Transverse colon (tissue), 4 donors: ENCODE data around the gene KNDC1. TPM values are rescaled to one million over a fixed set of nuclear protein-coding genes. Genes with fewer than 3 reads are reported as not detected.
A peak's percentile ranks its signal among the peaks of the same experiment; 100 is the strongest.

ENCODE experiments used
- DNase-seq: peaks from one replicate; pipeline ENCODE4 v3.0.0-alpha.2; 2019
- H3K27ac ChIP-seq, 4 donors: fragments of 200-600 bp; sonication (generic); 2 replicates each; pipeline ENCODE4 v1.5.1; 2016 to 2018; ENCODE audit warnings: inconsistent platforms in 4 of 4
- H3K27me3 ChIP-seq: fragments of 200-600 bp; sonication (generic); 2 replicates; pipeline ENCODE4 v1.5.1; 2017; ENCODE audit warnings: inconsistent platforms
- H3K36me3 ChIP-seq, 4 donors: fragments of 200-600 bp; sonication (generic); 2 replicates each; pipeline ENCODE4 v1.5.1; 2017 to 2019; ENCODE audit warnings: inconsistent platforms in 4 of 4
- H3K4me1 ChIP-seq, 4 donors: fragments of 200-600 bp; sonication (generic); 2 replicates each; pipeline ENCODE4 v1.5.1; 2017 to 2020; ENCODE audit warnings: inconsistent platforms in 4 of 4
- H3K4me3 ChIP-seq, 4 donors: fragments of 200-600 bp; sonication (generic); 1 replicate in 1 of 4; 2 replicates in 3 of 4; pipeline versions ENCODE4 v1.5.1 to v1.6.1; 2017 to 2019; ENCODE audit warnings: inconsistent platforms in 4 of 4
- H3K9me3 ChIP-seq, 2 donors: fragments of 200-600 bp; sonication (generic); 2 replicates each; pipeline ENCODE4 v1.5.1; 2017 to 2019; ENCODE audit warnings: inconsistent platforms in 2 of 2
- CTCF ChIP-seq, 5 experiments: fragments of 200-600 bp in 3 of 5; fragments of 450-650 bp in 2 of 5; sonication (generic) in 3 of 5; IDR thresholded peaks; 1 replicate in 2 of 5; 2 replicates in 3 of 5; pipeline ENCODE4 v1.5.1; 2016 to 2017; ENCODE audit warnings: antibody characterized with exemption in 5 of 5, inconsistent platforms in 3 of 5, mild to moderate bottlenecking in 2 of 5, moderate library complexity in 1 of 5
- EP300 ChIP-seq: sonication (generic); formaldehyde crosslinking; IDR thresholded peaks from one replicate; pipeline ENCODE4 v1.6.1; 2017; ENCODE audit warnings: antibody characterized with exemption, low read depth
- POLR2A ChIP-seq: fragments of 450-650 bp; IDR thresholded peaks from one replicate; pipeline ENCODE4 v1.6.1; 2016; ENCODE audit warnings: antibody characterized with exemption, mild to moderate bottlenecking, moderate library complexity
- POLR2AphosphoS5 ChIP-seq, 3 donors: sonication (generic); formaldehyde crosslinking; IDR thresholded peaks; one replicate each; pipeline ENCODE4 v1.6.1; 2016; ENCODE audit warnings: antibody characterized with exemption in 3 of 3
- WGBS, 2 donors: methylation state at CpG; one replicate each; pipeline ENCODE4 v1.1.5; 2018; ENCODE audit warnings: low coverage in 1 of 2; 5-methylcytosine and 5-hydroxymethylcytosine counted together
- in situ Hi-C, 4 donors: fragments of 200-750 bp; cut with MboI; loops; one replicate each; pipeline versions ENCODE4 v1.15.0 to v1.15.1; 2017; ENCODE audit warnings: low sequenced_read_pairs in 3 of 4, low pct_ligation_motif_present in 1 of 4, low pct_unique_long_range_greater_than_20kb in 1 of 4
- intact Hi-C: fragments of 100-400 bp; cut with DNase I; formaldehyde crosslinking; loops from one replicate; pipeline ENCODE4 v1.15.1; 2023; ENCODE audit warnings: low total_unique reads
- total RNA-seq, 4 donors: library from RNA; depleted of rRNA; stranded (reverse); fragments of >200 nt; gene quantifications; one replicate each; pipeline ENCODE4 v1.1.0, GENCODE V29; 2016

The KNDC1 gene
- total RNA-seq, 4 donors from 2014 or later, result 0.14 to 1.2 TPM; not detected in 2

GRCh38 chr10:133235265-133235855 lies 75.3 kb downstream of the KNDC1 start:
- intact Hi-C loops (no loop called here), in situ Hi-C loops (no loop called here)
- no peak for DNase-seq
- H3K27ac ChIP-seq, result no peak overlapping the region
- H3K27me3 ChIP-seq, result peaks cover 93% of the 10 kb centered on the region
- H3K4me3 ChIP-seq, result peak overlapping the region in 1 of 4 donors; percentile 26
- H3K4me1 ChIP-seq, result peaks cover 0 to 34% (median 15%) of the 10 kb centered on the region in 4 donors
- WGBS, 2 donors, result 0 to 14% methylated on average over 3 to 28 of the region's 48 CpGs
- H3K36me3 ChIP-seq, result no peaks in the 10 kb centered on the region
- no peaks in the 10 kb centered on the region for H3K9me3 ChIP-seq
- no peak for TF ChIP-seq CTCF (IDR thresholded peaks at IDR 0.05)
- no peak for TF ChIP-seq POLR2AphosphoS5 (IDR thresholded peaks at IDR 0.05)
- TF ChIP-seq POLR2A, result no peak
- TF ChIP-seq EP300, result no peak

GRCh38 chr10:133235932-133236331 lies 75.9 kb downstream of the KNDC1 start:
- no peak for TF ChIP-seq POLR2A
- TF ChIP-seq POLR2AphosphoS5 (IDR thresholded peaks at IDR 0.05), result no peak
- TF ChIP-seq CTCF (IDR thresholded peaks at IDR 0.05), result no peak
- TF ChIP-seq EP300, result no peak
- Histone ChIP-seq H3K9me3 (no peaks in the 10 kb centered on the region), H3K4me1 (peaks cover 0 to 30% (median 13%) of the 10 kb centered on the region in 4 donors), H3K36me3 (no peaks in the 10 kb centered on the region), H3K27me3 (peaks cover 93% of the 10 kb centered on the region), H3K4me3 (peak overlapping the region in 2 of 4 donors; percentile 15 to 26), H3K27ac (no peak overlapping the region)
- 6% methylated on average over 18 of the region's 18 CpGs; no CpG with 5 or more reads in 1 of the 2 donors for WGBS, 2 donors
- in situ Hi-C loops (no loop called here), intact Hi-C loops (no loop called here)
- no peak for DNase-seq

- TF ChIP-seq EP300, result no peak
- Histone ChIP-seq H3K4me1 (peaks cover 0 to 35% (median 15%) of the 10 kb centered on the region in 4 donors), H3K9me3 (no peaks in the 10 kb centered on the region), H3K36me3 (no peaks in the 10 kb centered on the region), H3K27ac (no peak overlapping the region), H3K4me3 (peak overlapping the region in 2 of 4 donors; percentile 15 to 26), H3K27me3 (peaks cover 93% of the 10 kb centered on the region)
- intact Hi-C loops (no loop called here), in situ Hi-C loops (no loop called here)
- WGBS, 2 donors, result 14% methylated on average over 64 of the region's 103 CpGs; no CpG with 5 or more reads in 1 of the 2 donors
- DNase-seq, result no peak
Observed at GRCh38 chr10:133236401-133237240, 76.6 kb downstream of the KNDC1 start.

DNA sequence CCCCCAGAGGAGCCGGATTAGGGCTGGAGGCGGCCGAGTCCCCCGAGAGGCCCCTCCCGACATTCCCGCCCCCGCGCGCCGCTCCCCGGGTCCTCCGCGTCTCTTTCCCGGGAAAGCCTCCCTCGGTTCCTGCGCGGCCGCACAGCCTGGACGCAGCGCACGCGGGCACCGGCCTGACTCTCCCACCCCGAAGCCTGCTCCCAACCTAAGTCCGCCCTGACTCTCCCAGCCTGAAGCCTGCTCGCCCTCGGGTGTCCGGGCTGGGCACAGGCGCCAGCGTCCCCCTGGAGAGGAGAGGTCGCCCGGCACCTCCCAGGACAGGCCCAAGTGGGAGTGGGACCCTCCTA lies 77.2 kb downstream of the KNDC1 start:
- no peak for DNase-seq
- peak overlapping the region in 1 of 4 donors; percentile 26 for H3K4me3 ChIP-seq
- H3K27me3 ChIP-seq, result peaks cover 93% of the 10 kb centered on the region
- TF ChIP-seq EP300 (no peak), POLR2A (no peak), CTCF (IDR thresholded peaks at IDR 0.05) (no peak), POLR2AphosphoS5 (IDR thresholded peaks at IDR 0.05) (no peak)
- intact Hi-C loops (no loop called here), in situ Hi-C loops (no loop called here)
- H3K36me3 ChIP-seq, result no peaks in the 10 kb centered on the region
- H3K9me3 ChIP-seq, result no peaks in the 10 kb centered on the region
- WGBS, 2 donors, result 25% methylated on average over 13 of the region's 32 CpGs; no CpG with 5 or more reads in 1 of the 2 donors
- no peak overlapping the region for H3K27ac ChIP-seq
- peaks cover 0 to 35% (median 17%) of the 10 kb centered on the region in 4 donors for H3K4me1 ChIP-seq
